NCI-H146 (cell line): Measurements from ENCODE around the gene BBS5.
A peak's percentile ranks its signal among the peaks of the same experiment; 100 is the strongest.
"Not testable (repeated sequence)": the region's sequence is repeated elsewhere in the genome, so short reads cannot be mapped to it uniquely, and the experiment has no call there.

Source experiments
- DNase-seq: peaks from one replicate; lab custom pipeline; 2025; lab: John Stamatoyannopoulos, UW

Gene BBS5

GRCh38 chr2:169479257-169480078, at the start of gene BBS5:
TSS of gene BBS5 (plus strand) at chr2:169479494. CDS start at chr2:169479554, 60 bp downstream.
- DNase-seq: peak; percentile 70

- DNase-seq: not testable (repeated sequence)
Measured at GRCh38 chr2:169431772-169432171, 47.5 kb upstream of the BBS5 start.

- DNase-seq: not testable (repeated sequence)
Measured at GRCh38 chr2:169434236-169434635, 45.1 kb upstream of the BBS5 start.

GRCh38 chr2:169438466-169439072, 40.7 kb upstream of the BBS5 start:
- peak; percentile 9 for DNase-seq

- no peak for DNase-seq
Measured at GRCh38 chr2:169439900-169440299, 39.4 kb upstream of the BBS5 start.

- DNase-seq: no peak
Measured at GRCh38 chr2:169446452-169446851, 32.8 kb upstream of the BBS5 start.

GRCh38 chr2:169448316-169448715, 31.0 kb upstream of the BBS5 start:
- no peak for DNase-seq

- DNase-seq: no peak
Measured at GRCh38 chr2:169448865-169449264, 30.4 kb upstream of the BBS5 start.

- peak; percentile 34 for DNase-seq
Measured at GRCh38 chr2:169452080-169452479, 27.2 kb upstream of the BBS5 start.

- DNase-seq: not testable (repeated sequence)
Measured at GRCh38 chr2:169453044-169453443, 26.2 kb upstream of the BBS5 start.

- no peak for DNase-seq
Measured at GRCh38 chr2:169461143-169461542, 18.2 kb upstream of the BBS5 start.

- DNase-seq: no peak
Measured at GRCh38 chr2:169462896-169463695, 16.2 kb upstream of the BBS5 start.

GRCh38 chr2:169464466-169464865, 14.8 kb upstream of the BBS5 start:
- DNase-seq: no peak

- no peak for DNase-seq
Measured at GRCh38 chr2:169464882-169465281, 14.4 kb upstream of the BBS5 start.

- DNase-seq: no peak
Measured at GRCh38 chr2:169468841-169469240, 10.5 kb upstream of the BBS5 start.

GRCh38 chr2:169469952-169470572, 9.2 kb upstream of the BBS5 start:
- no peak for DNase-seq

GRCh38 chr2:169472249-169472648, 7.0 kb upstream of the BBS5 start:
- DNase-seq: no peak

- DNase-seq: peak; percentile 18
Measured at GRCh38 chr2:169476459-169476858, 2.8 kb upstream of the BBS5 start.

- no peak for DNase-seq
Measured at GRCh38 chr2:169478339-169478738, 955 bp upstream of the BBS5 start.

- no peak for DNase-seq
Measured at GRCh38 chr2:169478745-169479256, 493 bp upstream of the BBS5 start.

GRCh38 chr2:169480079-169480465, 778 bp downstream of the BBS5 start:
- DNase-seq: no peak

GRCh38 chr2:169485650-169486138, 6.4 kb downstream of the BBS5 start:
- no peak for DNase-seq
